ENCODE measurements around the gene XDH. TPM values are rescaled to one million over a fixed set of nuclear protein-coding genes. Genes with fewer than 3 reads are reported as not detected.

Gene XDH
- total and polyA plus RNA-seq, 4 experiments from 2014 or later: not detected

GRCh38 chr2:31319406-31320175 is 95.0 kb downstream of the XDH start:
- intact Hi-C loops (cut with micrococcal nuclease): no loop called here

DNA sequence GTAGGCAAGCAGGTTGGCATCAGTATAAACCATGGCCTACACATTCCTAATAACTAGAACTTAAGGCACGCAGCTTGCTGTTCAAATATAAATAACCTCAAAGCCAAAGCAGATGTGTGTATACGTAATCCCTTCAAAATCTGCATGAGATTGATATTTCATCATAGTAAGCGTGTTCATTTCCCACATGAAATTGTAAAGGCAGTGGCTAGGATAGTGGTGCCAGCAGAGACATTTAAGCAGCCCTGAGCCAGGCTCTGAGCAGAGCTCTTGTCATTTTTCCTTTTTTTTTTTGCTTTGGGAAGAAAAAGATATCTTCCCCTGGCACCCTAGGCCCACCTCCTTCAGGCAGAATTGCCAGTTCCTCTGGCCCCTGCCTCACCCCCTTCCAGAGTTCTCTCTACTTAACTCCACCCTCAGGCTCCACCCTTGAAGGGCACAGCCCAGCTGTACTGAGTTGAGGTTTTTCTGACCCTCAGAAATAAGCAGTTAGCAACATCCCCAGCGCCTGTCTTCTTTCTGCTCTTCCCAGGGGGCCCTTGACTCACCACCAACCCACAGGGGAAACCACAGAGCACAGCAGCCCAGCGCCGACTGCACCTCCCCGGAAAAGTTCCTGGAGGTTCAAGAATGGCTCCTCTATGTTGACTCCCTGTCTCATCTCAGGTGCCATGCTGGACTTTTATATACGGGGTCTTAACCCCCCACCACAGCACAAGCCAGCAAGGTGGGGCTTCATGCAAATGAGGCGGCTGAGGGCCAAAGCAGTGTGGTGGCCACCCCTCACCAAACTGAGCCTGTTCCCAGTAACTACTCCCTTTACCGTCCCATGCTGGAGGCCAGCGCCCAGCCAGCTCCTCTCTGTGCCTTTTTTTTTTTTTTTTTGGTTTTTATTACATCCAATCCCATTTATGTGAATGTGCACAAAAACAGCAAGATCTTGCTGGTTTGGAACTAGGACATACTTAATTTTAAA is 95.9 kb downstream of the XDH start:
- Histone ChIP-seq H3K27ac (ENCODE audit: low read depth, low read length) (peak overlapping the region; percentile 37), H3K9me3 (ENCODE audit: control insufficient read depth in 1 of 2, low read length in 2 of 2) (no peaks in the 10 kb centered on the region), H3K4me3 (ENCODE audit: low read length in 2 of 2) (peak overlapping the region in 1 of 2 donors; percentile 6), H3K36me3 (ENCODE audit: insufficient read depth, low read length) (no peaks in the 10 kb centered on the region), H3K27me3 (ENCODE audit: insufficient read depth, low read length) (no peaks in the 10 kb centered on the region), H3K4me1 (ENCODE audit: insufficient read depth, low read length) (peaks cover 53% of the 10 kb centered on the region)
- CTCF ChIA-PET (ENCODE audit: partially characterized antibody): interaction anchor here (1.2 to 6.3 kb wide), 5 partner anchors 12 to 612 kb away, joined by 5 to 33 read pairs (median 5); partner anchors contain the start of gene EHD3
- Mint-ChIP-seq H3K4me1 (peaks cover 46 to 69% (median 58%) of the 10 kb centered on the region in 4 donors), H3K9me3 (no peaks in the 10 kb centered on the region), H3K36me3 (no peaks in the 10 kb centered on the region), H3K4me3 (peak overlapping the region in 7 of 8 donors; percentile 61 to 84 (median 75)), H3K27ac (peak overlapping the region; percentile 84 to 96 (median 91)), H3K27me3 (no peaks in the 10 kb centered on the region)
- intact Hi-C loops (cut with micrococcal nuclease): no loop called here
- peak in 2 of 5 donors; percentile 10 to 15 for DNase-seq
- POLR2A ChIA-PET (ENCODE audit: partially characterized antibody): interaction anchor here (0.6 to 1.4 kb wide), 5 partner anchors 15 to 1172 kb away, joined by 3 to 4 read pairs (median 3); partner anchors contain the start of gene YPEL5

More at GRCh38 chr2:31319406-31320175, 95.0 kb downstream of the XDH start:
- H3K27ac Mint-ChIP-seq: peak overlapping the region; percentile 84 to 96 (median 91)
- H3K36me3 Mint-ChIP-seq: no peaks in the 10 kb centered on the region
- Histone ChIP-seq H3K9me3 (ENCODE audit: control insufficient read depth in 1 of 2, low read length in 2 of 2) (no peaks in the 10 kb centered on the region), H3K4me1 (ENCODE audit: insufficient read depth, low read length) (peaks cover 61% of the 10 kb centered on the region), H3K36me3 (ENCODE audit: insufficient read depth, low read length) (no peaks in the 10 kb centered on the region), H3K27ac (ENCODE audit: low read depth, low read length) (no peak overlapping the region), H3K4me3 (ENCODE audit: low read length in 2 of 2) (no peak overlapping the region), H3K27me3 (ENCODE audit: insufficient read depth, low read length) (no peaks in the 10 kb centered on the region)
- no peaks in the 10 kb centered on the region for H3K27me3 Mint-ChIP-seq
- peaks cover 56 to 78% (median 67%) of the 10 kb centered on the region in 4 donors for H3K4me1 Mint-ChIP-seq
- peak overlapping the region; percentile 3 to 84 (median 68) for H3K4me3 Mint-ChIP-seq
- ChIA-PET CTCF (ENCODE audit: partially characterized antibody) (interaction anchor here (1.2 to 6.3 kb wide), 5 partner anchors 11 to 613 kb away, joined by 5 to 33 read pairs (median 5); partner anchors contain the start of gene EHD3), POLR2A (ENCODE audit: partially characterized antibody) (interaction anchor here (0.6 to 1.4 kb wide), 5 partner anchors 10 to 1173 kb away, joined by 3 read pairs; partner anchors contain the start of gene YPEL5)
- DNase-seq: peak in 4 of 5 donors; percentile 11 to 25 (median 18)
- H3K9me3 Mint-ChIP-seq: no peaks in the 10 kb centered on the region

DNA sequence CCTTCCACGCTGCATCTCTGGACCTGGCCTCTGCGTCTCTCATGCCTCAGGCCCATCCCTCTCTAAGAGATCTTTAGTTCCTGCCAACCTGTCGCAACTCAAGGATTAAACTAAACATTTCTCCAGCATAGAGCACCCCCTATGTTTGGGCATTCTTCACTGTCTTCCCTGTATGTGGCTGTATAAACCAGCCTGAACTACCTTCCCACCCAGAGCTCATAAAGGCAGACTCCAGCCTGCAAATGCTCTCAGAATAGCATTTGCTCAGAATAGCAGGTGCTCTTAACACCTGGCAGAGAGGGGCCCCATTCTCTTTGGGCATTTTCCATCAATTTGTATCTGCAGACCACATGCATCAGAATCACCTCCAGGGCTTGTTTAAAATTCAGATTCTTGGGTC is 97.1 kb downstream of the XDH start:
- Mint-ChIP-seq H3K27ac (peak overlapping the region; percentile 31 to 93 (median 88)), H3K9me3 (no peaks in the 10 kb centered on the region), H3K4me1 (peaks cover 35 to 56% (median 45%) of the 10 kb centered on the region in 4 donors), H3K4me3 (peak overlapping the region in 4 of 8 donors; percentile 1 to 63 (median 21)), H3K36me3 (no peaks in the 10 kb centered on the region), H3K27me3 (no peaks in the 10 kb centered on the region)
- intact Hi-C loops (cut with micrococcal nuclease): no loop called here
- Histone ChIP-seq H3K9me3 (ENCODE audit: control insufficient read depth in 1 of 2, low read length in 2 of 2) (no peaks in the 10 kb centered on the region), H3K36me3 (ENCODE audit: insufficient read depth, low read length) (no peaks in the 10 kb centered on the region), H3K27ac (ENCODE audit: low read depth, low read length) (peak overlapping the region; percentile 37), H3K27me3 (ENCODE audit: insufficient read depth, low read length) (no peaks in the 10 kb centered on the region), H3K4me3 (ENCODE audit: low read length in 2 of 2) (no peak overlapping the region), H3K4me1 (ENCODE audit: insufficient read depth, low read length) (peaks cover 40% of the 10 kb centered on the region)
- ChIA-PET CTCF (ENCODE audit: partially characterized antibody) (interaction anchor here (0.9 to 6.3 kb wide), 4 partner anchors 9 to 608 kb away, joined by 3 to 33 read pairs (median 6); partner anchors contain the start of gene EHD3), POLR2A (ENCODE audit: partially characterized antibody) (no interaction called here)
- no peak for DNase-seq

GRCh38 chr2:31314761-31315160 is 99.8 kb downstream of the XDH start:
- H3K4me1 Mint-ChIP-seq: peaks cover 25 to 37% (median 30%) of the 10 kb centered on the region in 4 donors
- peaks cover 0 to 10% (median 7%) of the 10 kb centered on the region in 8 donors for H3K9me3 Mint-ChIP-seq
- H3K27ac ChIP-seq (ENCODE audit: low read depth, low read length): no peak overlapping the region
- H3K27me3 Mint-ChIP-seq: peaks cover 3 to 4% of the 10 kb centered on the region in 2 donors
- peak overlapping the region in 2 of 7 donors; percentile 47 to 67 for H3K27ac Mint-ChIP-seq
- no peaks in the 10 kb centered on the region for H3K36me3 ChIP-seq (ENCODE audit: insufficient read depth, low read length)
- H3K36me3 Mint-ChIP-seq: peaks cover 0 to 6% of the 10 kb centered on the region in 2 donors
- intact Hi-C loops (cut with micrococcal nuclease): no loop called here
- H3K4me1 ChIP-seq (ENCODE audit: insufficient read depth, low read length): peaks cover 32% of the 10 kb centered on the region
- no peak overlapping the region for H3K4me3 ChIP-seq (ENCODE audit: low read length in 2 of 2)
- H3K27me3 ChIP-seq (ENCODE audit: insufficient read depth, low read length): no peaks in the 10 kb centered on the region
- no peak for DNase-seq
- H3K4me3 Mint-ChIP-seq: no peak overlapping the region
- ChIA-PET POLR2A (ENCODE audit: partially characterized antibody) (no interaction called here), CTCF (ENCODE audit: partially characterized antibody) (interaction anchor here (6.3 kb wide), 1 partner anchor 20 kb away, joined by 33 read pairs; no protein-coding TSS in a partner anchor)
- H3K9me3 ChIP-seq (ENCODE audit: control insufficient read depth in 1 of 2, low read length in 2 of 2): no peaks in the 10 kb centered on the region

GRCh38 chr2:31312898-31313297 is 101.6 kb downstream of the XDH start:
- peaks cover 4 to 5% of the 10 kb centered on the region in 2 donors for H3K27me3 Mint-ChIP-seq
- no peak overlapping the region for H3K4me3 ChIP-seq (ENCODE audit: low read length in 2 of 2)
- intact Hi-C loops (cut with micrococcal nuclease): no loop called here
- H3K36me3 ChIP-seq (ENCODE audit: insufficient read depth, low read length): no peaks in the 10 kb centered on the region
- CTCF ChIA-PET (ENCODE audit: partially characterized antibody): interaction anchor here (1.5 kb wide), 1 partner anchor 21 kb away, joined by 5 read pairs; no protein-coding TSS in a partner anchor
- no peak overlapping the region for H3K4me3 Mint-ChIP-seq
- DNase-seq: no peak
- peaks cover 14% of the 10 kb centered on the region for H3K4me1 ChIP-seq (ENCODE audit: insufficient read depth, low read length)
- H3K36me3 Mint-ChIP-seq: peaks cover 0 to 6% of the 10 kb centered on the region in 2 donors
- no peaks in the 10 kb centered on the region for H3K27me3 ChIP-seq (ENCODE audit: insufficient read depth, low read length)
- H3K27ac ChIP-seq (ENCODE audit: low read depth, low read length): no peak overlapping the region
- peaks cover 11 to 19% (median 14%) of the 10 kb centered on the region in 4 donors for H3K4me1 Mint-ChIP-seq
- H3K9me3 ChIP-seq (ENCODE audit: control insufficient read depth in 1 of 2, low read length in 2 of 2): no peaks in the 10 kb centered on the region
- H3K9me3 Mint-ChIP-seq: peaks cover 0 to 19% (median 11%) of the 10 kb centered on the region in 8 donors
- H3K27ac Mint-ChIP-seq: no peak overlapping the region
- POLR2A ChIA-PET (ENCODE audit: partially characterized antibody): no interaction called here

DNA sequence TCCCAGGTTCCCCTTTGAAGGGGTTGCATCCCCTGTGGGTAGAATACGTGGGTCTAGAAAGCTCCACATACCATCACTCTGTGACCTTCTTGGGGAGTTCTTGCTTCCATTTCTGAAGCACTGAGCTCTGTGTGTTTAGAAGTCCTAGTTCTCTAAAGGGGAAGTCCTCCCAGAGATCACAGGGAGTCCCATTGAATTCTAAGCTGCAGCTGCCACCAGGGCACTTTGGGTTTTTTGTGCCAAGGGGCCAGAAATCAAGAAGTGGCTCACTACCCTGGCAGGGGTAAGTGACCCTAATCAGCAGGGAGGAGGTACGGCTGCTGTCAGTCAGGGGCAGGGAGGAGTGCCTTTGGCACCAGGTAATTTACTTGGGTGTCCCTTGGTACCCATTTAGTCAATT is 109.7 kb downstream of the XDH start:
- CTCF ChIA-PET (ENCODE audit: partially characterized antibody): no interaction called here

More for the DNA sequence above, 109.7 kb downstream of the XDH start:
- Histone ChIP-seq H3K27me3 (ENCODE audit: insufficient read depth, low read length) (no peaks in the 10 kb centered on the region), H3K4me1 (ENCODE audit: insufficient read depth, low read length) (no peaks in the 10 kb centered on the region), H3K9me3 (ENCODE audit: control insufficient read depth in 1 of 2, low read length in 2 of 2) (no peaks in the 10 kb centered on the region), H3K36me3 (ENCODE audit: insufficient read depth, low read length) (no peaks in the 10 kb centered on the region), H3K27ac (ENCODE audit: low read depth, low read length) (no peak overlapping the region), H3K4me3 (ENCODE audit: low read length in 2 of 2) (no peak overlapping the region)
- DNase-seq: no peak
- no peaks in the 10 kb centered on the region for H3K36me3 Mint-ChIP-seq
- peaks cover 0 to 9% (median 5%) of the 10 kb centered on the region in 8 donors for H3K9me3 Mint-ChIP-seq
- H3K4me1 Mint-ChIP-seq: no peaks in the 10 kb centered on the region
- POLR2A ChIA-PET (ENCODE audit: partially characterized antibody): no interaction called here
- H3K27me3 Mint-ChIP-seq: peaks cover 2 to 7% of the 10 kb centered on the region in 2 donors
- no peak overlapping the region for H3K27ac Mint-ChIP-seq
- intact Hi-C loops (cut with micrococcal nuclease): no loop called here
- H3K4me3 Mint-ChIP-seq: no peak overlapping the region

Data from CD4-positive, alpha-beta memory T cell (primary cell).